NCI-H2107 (cell line): ENCODE measurements around the gene MAP3K14.
"Not testable (repeated sequence)": the region's sequence is repeated elsewhere in the genome, so short reads cannot be mapped to it uniquely, and the experiment has no call there.

Experiments used
- DNase-seq: peaks from one replicate; lab custom pipeline; 2025; lab: John Stamatoyannopoulos, UW

Gene MAP3K14

DNA sequence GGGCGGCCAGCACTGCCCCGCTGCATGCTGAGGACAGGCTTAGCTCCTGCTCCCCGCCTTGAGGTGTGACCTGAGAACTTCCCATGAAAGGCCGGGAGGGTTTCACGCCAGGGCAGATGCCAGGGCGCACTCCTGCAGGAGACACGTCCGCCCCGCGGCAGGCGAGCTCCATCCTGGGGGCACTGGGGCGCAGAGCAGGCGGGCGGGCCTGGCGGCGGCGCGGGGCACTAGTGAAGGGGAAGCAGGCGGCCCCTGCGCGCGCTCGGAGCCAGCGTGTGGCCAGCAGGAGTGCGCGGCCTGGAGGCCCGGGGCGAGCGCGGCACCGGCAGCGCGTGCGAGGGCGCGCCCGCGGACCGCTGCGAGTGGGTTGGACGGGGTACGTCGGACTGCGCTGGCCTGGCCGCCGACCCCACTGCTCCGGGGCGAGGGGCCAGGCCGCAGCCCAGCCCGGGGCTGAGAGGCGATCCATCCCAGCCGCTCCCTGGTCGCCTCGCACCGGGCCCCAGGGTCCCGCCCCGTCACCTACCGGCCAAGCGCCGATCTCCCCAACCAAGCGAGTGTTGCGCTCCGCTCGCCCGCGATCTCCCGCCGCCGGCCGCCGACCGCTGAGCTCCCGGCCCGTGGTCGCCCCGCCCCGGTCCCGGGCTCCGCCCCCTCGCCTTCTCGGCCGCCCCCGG is at the start of gene MAP3K14:
Gene MAP3K14, minus strand, starts transcription at position 587 of the 677 bp plus-strand sequence. CDS start 26,275 bp downstream, outside the sequence.
- no peak for DNase-seq

- no peak for DNase-seq
These were observed 49.2 kb upstream of the MAP3K14 start for GRCh38 chr17:45366049-45366448.

DNA sequence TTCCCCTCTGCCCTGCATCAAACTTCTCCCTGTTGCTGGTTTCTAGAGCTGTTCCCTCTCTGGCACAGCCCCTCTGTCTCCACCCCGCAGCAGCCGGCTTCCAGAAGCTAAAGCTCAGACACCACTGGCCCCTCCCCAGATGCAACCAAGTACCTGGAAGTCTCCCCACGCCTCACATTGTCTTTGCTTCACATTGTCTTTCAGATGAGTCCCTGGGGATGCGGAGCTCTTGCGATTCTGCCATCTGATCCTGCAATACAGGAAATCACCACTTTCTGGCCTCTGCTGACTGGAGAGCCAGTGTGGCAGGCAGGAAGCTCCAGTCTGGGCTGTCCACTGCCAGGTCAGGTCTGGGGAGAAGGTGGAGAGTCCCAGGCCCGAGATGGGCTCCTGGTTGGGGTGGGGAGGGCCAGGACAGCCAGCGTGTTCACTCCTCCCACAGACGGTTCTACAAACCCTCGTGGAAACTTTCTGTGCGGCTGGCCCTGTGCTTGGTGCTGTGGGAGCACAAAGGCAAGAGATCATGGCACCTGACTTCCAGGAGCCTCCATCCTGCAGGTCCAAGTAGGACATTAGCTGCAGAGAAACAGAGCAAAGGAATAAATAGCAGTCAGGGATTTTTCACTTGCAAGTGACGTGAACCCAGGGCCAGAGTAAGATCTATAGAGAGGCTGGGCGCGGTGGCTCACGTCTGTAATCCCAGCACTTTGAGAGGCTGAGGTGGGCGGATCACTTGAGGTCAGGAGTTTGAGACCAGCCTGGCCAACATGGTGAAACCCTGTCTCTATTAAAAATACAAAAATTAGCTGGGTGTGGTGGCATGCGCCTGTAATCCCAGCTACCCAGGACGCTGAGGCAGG is 47.9 kb upstream of the MAP3K14 start:
- peak; percentile 34 for DNase-seq

DNA sequence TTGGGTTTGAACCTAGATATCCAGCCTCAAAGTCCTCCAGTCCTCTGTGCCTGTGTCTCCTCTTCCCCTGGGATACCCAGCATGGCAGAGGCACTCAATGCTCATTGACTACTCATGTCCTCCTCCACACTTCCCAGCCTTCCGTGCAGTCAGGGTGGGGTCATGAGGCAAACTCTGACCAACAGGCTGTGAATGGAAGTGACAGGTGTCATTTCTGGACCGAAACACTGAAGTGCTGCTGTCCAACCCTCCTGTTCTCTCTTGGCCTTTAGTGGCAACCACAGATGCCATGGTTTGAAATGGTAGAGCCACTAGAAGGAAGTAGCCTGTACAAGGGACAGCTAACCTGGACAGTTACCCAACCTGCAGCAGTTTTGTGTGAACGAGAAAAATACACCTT is 46.7 kb upstream of the MAP3K14 start:
- no peak for DNase-seq

- DNase-seq, result no peak
These were observed 45.2 kb upstream of the MAP3K14 start for GRCh38 chr17:45361976-45362375.

DNA sequence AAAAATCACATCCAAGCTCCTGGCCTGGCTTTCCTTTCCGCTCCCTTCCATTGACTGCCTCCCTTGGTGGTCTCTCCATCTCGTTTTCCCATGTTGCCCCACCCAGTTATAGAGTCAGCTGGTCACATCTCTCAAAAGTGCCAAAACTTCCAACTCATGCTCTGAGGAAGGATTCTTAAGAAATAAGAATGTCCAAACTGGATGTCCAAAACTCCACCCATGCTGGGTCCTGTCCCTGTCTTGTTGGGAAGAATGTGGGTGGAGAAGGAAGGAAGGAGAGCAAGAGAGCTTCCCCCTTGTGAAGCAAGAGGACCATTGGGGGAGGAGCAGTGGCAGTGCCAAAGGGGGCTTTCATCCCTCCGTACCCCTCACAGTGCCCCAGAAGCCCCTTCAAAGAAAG is 44.6 kb upstream of the MAP3K14 start:
- no peak for DNase-seq

GRCh38 chr17:45357364-45357997 is 40.7 kb upstream of the MAP3K14 start:
- no peak for DNase-seq

GRCh38 chr17:45355087-45355486 is 38.3 kb upstream of the MAP3K14 start:
- no peak for DNase-seq

DNA sequence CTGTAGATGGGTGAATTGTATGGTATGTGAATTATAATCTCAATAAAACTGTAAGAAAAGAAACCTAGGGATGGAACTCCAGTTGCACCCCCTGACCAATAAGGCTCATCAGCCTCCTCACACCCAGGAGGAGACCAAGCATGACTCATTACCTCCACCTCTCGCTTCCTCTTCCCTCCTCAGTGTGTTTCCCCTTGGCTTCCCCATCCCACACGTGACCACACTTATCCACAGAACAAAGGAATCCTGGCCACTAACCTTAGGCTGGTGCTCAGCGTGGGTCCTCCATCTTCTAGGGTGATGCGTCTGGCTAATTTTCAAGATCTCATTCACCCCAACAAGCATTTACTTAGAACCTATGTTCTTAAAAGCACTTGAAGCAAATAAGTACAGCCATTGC is 36.2 kb upstream of the MAP3K14 start:
- no peak for DNase-seq

DNA sequence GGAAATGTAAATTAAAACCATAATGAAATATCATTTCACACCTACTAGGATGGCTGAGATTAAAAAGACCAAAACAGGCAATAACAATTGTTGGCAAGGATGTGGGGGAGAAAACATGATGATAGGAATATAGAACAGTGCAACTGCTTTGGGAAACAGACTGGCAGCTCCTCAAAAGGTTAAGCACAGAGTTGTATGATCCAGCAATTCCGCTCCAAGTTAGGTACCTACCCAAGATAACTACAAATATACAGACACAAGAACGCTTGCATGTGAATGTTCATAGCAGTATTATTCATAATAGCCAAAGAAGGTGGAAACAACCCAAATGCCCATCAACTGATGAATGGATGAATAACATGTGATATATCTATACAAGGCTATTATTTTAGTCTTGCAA is 35.0 kb upstream of the MAP3K14 start:
- no peak for DNase-seq

- DNase-seq, result no peak
These were observed 30.6 kb upstream of the MAP3K14 start for GRCh38 chr17:45347444-45347843.

DNA sequence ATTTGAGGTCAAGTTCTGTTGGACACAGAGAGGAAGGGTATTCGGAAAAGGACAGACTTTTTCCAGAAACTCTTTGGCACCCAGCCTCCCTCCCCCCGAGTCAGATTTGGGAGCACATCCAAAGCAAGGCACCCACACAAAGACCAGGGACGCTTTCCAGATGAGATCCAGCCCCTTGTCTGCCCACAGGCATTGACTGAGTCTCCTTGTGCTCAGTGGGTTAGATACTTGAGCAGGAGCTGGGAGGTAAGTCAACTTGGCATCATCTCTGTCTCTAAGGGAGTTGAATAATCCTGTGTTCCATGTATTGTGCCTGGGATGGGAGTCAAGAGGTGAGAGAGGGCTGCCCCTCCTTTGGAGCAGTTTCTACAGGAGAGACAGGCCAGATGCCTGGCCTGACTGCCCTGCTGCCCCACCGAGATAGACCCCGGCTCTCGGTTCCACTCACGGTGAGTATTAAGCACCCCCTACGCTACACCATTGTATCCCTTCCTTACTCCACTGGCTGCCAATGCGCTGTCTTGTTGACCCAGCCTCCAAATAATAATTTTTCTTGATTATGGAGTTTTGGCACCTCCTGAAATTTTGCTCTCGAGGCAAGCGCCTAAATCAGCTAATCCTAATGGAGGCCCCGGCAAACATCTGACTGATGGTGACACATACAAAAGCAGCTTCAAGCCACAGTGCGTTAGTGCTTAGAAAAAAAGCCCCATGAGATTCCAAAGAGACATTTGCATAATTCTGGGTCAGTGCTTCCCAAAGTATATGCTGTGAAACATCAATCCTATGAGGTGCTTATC is 29.6 kb upstream of the MAP3K14 start:
- DNase-seq, result no peak

DNA sequence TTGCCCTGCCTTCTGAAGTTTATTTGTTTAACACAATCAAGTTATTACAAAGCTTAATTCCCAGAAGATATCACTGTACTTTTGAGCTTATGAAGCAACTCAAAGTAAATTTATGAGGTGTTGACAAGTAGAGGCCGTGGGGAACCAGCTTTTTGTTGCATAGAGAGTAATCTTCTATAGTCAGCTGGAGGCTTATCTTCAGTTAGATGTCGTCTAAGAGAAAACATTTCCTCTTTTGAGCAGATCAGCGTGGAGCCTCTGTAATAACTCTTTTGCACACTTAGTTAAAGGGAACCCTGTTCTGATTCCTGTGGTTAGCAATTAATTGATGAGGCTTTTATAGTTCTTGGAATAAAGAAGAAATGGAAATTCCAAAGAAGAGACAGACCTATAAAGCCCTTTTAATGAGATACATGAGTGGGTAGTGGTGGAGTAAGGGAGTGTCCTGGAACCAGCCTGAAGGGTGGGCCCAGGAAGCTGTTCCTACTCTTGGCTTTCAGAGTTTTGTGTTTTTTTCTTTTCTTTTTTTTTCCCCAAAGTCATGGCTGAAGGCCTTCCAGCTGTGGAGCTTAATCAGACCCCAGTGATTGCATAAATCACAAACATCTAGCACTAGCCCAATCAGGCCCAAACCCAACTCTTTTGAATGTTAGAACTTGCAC is 28.9 kb upstream of the MAP3K14 start:
- no peak for DNase-seq

DNA sequence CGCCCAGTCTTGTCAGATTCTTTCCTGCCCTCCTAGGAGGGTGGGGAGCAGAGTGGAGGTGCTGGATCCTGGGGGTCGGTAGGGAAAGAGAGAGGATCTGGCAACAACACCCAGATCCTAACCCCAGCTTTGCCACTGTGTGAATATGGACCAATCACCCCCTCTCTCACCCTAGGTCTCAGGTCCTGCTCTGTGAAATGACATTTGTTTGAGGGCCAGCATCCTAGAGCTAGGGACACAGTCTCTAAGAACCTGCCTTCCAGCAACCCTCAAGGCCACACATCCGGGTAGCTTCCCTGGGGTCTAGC is 28.4 kb upstream of the MAP3K14 start:
- DNase-seq, result no peak

- not testable (repeated sequence) for DNase-seq
These were observed 27.3 kb upstream of the MAP3K14 start for GRCh38 chr17:45343967-45344664.

DNA sequence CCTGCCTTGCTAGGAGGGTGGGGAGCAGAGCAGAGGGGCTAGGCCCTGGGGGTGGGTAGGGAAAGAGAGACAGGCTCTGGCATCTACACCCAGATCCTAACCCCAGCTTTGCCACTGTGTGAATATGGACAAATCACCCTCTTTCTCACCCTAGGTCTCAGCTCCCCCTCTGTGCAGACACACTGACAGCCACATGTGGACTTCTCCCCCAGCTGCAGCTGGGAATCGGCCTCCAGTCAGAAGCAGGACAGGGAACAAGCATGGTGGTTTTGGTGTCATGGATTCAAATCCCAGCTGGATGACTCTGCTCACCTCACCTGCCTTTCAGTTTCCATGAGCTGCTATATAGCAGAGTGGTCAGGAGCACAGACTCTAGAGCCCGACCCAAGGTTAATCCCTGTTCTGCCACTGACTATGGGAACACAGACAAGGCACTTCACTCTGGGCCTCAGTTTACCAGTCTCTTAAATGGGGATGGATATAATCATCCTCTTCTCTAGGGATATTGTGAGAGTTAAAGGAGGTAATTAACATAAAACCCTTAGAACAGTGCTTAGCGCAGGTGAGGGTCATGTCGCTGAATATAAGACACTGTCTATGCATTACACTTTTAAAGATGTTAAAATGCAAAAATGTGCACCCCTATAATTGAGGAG is 26.2 kb upstream of the MAP3K14 start:
- DNase-seq, result no peak

- DNase-seq, result no peak
These were observed 25.5 kb upstream of the MAP3K14 start for GRCh38 chr17:45342306-45342705.

- DNase-seq, result no peak
These were observed 24.8 kb upstream of the MAP3K14 start for GRCh38 chr17:45341533-45342158.

DNA sequence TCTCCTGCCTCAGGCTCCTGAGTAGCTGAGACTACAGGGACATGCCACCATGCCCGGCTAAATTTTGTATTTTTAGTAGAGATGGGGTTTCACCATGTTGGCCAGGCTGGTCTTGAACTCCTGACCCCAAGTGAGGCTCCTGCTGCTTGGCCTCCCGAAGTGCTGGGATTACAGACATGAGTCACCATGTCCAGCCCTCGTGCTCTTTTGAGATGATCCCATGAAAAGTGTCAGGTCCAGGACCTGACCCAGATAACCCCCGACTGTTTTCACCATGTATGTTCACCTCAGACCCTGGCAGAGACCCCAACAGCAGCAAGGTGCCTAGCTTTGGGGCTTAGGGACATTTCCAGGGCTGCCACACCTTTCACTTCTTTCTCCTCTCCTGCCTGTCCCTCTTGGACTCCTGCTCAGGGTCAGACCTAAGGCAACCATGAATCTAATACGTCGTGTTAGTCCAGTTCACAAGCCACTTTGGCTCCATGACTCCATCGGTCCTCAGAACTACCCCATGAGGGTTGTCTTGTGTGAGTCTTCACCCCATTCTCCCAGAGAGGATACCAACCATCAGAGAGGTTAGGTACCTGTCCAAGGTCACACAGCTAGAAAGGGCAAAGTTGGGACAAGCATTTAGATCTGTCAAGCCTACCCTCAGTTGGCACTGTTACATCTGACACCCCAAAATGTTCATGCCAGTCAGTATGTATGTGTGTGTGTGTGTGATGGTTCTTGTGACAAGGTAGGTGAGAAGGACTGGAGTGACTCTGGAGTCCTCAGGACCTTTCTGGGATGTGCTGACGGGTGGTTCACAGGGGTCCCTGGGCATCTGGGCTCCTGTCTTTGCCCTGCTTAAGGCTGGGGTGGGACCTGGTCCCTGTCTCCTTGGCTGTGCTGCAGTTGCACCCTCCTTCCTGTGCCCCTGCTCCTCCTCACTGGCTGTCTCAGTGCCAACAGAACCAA is 23.1 kb upstream of the MAP3K14 start:
- no peak for DNase-seq
